Karpas-422 (cell line): Measurements from ENCODE around the gene NBEA. TPM values are rescaled to one million over a fixed set of nuclear protein-coding genes. Genes with fewer than 3 reads are reported as not detected.
"Not testable (repeated sequence)": the region's sequence is repeated elsewhere in the genome, so short reads cannot be mapped to it uniquely, and the experiment has no call there.

Source experiments
- DNase-seq: peaks from one replicate; pipeline ENCODE4 v3.0.0-alpha.2; 2015
- H2AFZ ChIP-seq: fragments of 200-600 bp; sonication (generic); 2 replicates; pipeline ENCODE4 v1.6.1; 2014; ENCODE audit warnings: antibody characterized with exemption, low read length, mixed read lengths
- H3K27ac ChIP-seq: fragments of 200-600 bp; sonication (generic); 2 replicates; pipeline ENCODE4 v1.5.1; 2014; ENCODE audit warnings: mild to moderate bottlenecking, low read length, moderate library complexity
- H3K27me3 ChIP-seq: fragments of 200-600 bp; sonication (generic); 2 replicates; pipeline ENCODE4 v1.6.1; 2014; ENCODE audit warnings: low read length, mixed read lengths
- H3K36me3 ChIP-seq: fragments of 200-600 bp; sonication (generic); 2 replicates; pipeline ENCODE4 v1.6.1; 2014; ENCODE audit warnings: low read length, mixed read lengths; ENCODE audit not compliant: insufficient read depth
- H3K4me1 ChIP-seq: fragments of 200-600 bp; sonication (generic); 2 replicates; pipeline ENCODE4 v1.6.1; 2014; ENCODE audit warnings: mild to moderate bottlenecking, low read length, mixed read lengths
- H3K4me2 ChIP-seq: fragments of 200-600 bp; sonication (generic); 2 replicates; pipeline ENCODE4 v1.6.1; 2014; ENCODE audit warnings: low read length, low read depth, mild to moderate bottlenecking; ENCODE audit not compliant: poor library complexity, severe bottlenecking
- H3K4me3 ChIP-seq: fragments of 200-600 bp; sonication (generic); 2 replicates; pipeline ENCODE4 v1.5.1; 2014; ENCODE audit warnings: mild to moderate bottlenecking, antibody characterized with exemption, low read length, mixed read lengths
- H3K79me2 ChIP-seq: fragments of 200-600 bp; sonication (generic); 2 replicates; pipeline ENCODE4 v1.6.1; 2014; ENCODE audit warnings: mild to moderate bottlenecking, low read length, mixed read lengths
- H3K9ac ChIP-seq: fragments of 200-600 bp; sonication (generic); 2 replicates; pipeline ENCODE4 v1.6.0; 2014; ENCODE audit warnings: low read length
- H3K9me2 ChIP-seq: fragments of 200-600 bp; sonication (generic), shearing (Covaris generic); replicated peaks from 2 replicates; pipeline ENCODE4 v1.6.0; 2014; ENCODE audit warnings: mild to moderate bottlenecking, low read length, moderate library complexity; ENCODE audit not compliant: insufficient read depth
- H3K9me3 ChIP-seq: fragments of 300-700, 200-600 bp; sonication (generic); 2 replicates; pipeline ENCODE4 v1.6.1; 2014; ENCODE audit warnings: low read length, mixed read lengths
- H4K20me1 ChIP-seq: fragments of 200-600 bp; sonication (generic); 2 replicates; pipeline ENCODE4 v1.6.1; 2014; ENCODE audit warnings: mild to moderate bottlenecking, antibody characterized with exemption, low read length, low read depth; ENCODE audit not compliant: insufficient read depth
- total RNA-seq: library from RNA; depleted of rRNA; stranded (reverse); fragments of >200 nt; shearing (Covaris generic); gene quantifications from 2 replicates; pipeline ENCODE4 v1.2.3, GENCODE V29; 2014; ENCODE audit warnings: low replicate concordance

The NBEA gene
- total RNA-seq, 1 experiment from 2014 or later = 4.0 TPM

- H2AFZ ChIP-seq = no peak overlapping the region
- no peak overlapping the region for H3K4me2 ChIP-seq
- H3K36me3 ChIP-seq = no peaks in the 10 kb centered on the region
- H3K79me2 ChIP-seq = no peaks in the 10 kb centered on the region
- no peak for DNase-seq
- no peaks in the 10 kb centered on the region for H4K20me1 ChIP-seq
- H3K27me3 ChIP-seq = no peaks in the 10 kb centered on the region
- no peaks in the 10 kb centered on the region for H3K9me3 ChIP-seq
- H3K9ac ChIP-seq = no peak overlapping the region
- H3K4me3 ChIP-seq = no peak overlapping the region
- no peaks in the 10 kb centered on the region for H3K4me1 ChIP-seq
- no peak overlapping the region for H3K27ac ChIP-seq
- no peaks in the 10 kb centered on the region for H3K9me2 ChIP-seq
These were observed 451.8 kb downstream of the NBEA start for GRCh38 chr13:35393886-35394285.

GRCh38 chr13:35408285-35408684, 466.2 kb downstream of the NBEA start:
- not testable (repeated sequence) for H3K4me3 ChIP-seq, H3K36me3 ChIP-seq, H3K27ac ChIP-seq, DNase-seq, H2AFZ ChIP-seq, H3K4me2 ChIP-seq, H3K79me2 ChIP-seq, H3K27me3 ChIP-seq, H3K4me1 ChIP-seq, H3K9me2 ChIP-seq, H3K9ac ChIP-seq, H4K20me1 ChIP-seq, H3K9me3 ChIP-seq

- no peaks in the 10 kb centered on the region for H3K36me3 ChIP-seq
These were observed 469.1 kb downstream of the NBEA start for GRCh38 chr13:35411059-35411744.

GRCh38 chr13:35448465-35448864, 506.4 kb downstream of the NBEA start:
- Histone ChIP-seq H3K36me3 (no peaks in the 10 kb centered on the region), H3K79me2 (no peaks in the 10 kb centered on the region), H4K20me1 (no peaks in the 10 kb centered on the region), H3K27ac (no peak overlapping the region), H3K9ac (no peak overlapping the region), H3K9me2 (no peaks in the 10 kb centered on the region), H3K4me1 (no peaks in the 10 kb centered on the region), H3K27me3 (no peaks in the 10 kb centered on the region), H2AFZ (no peak overlapping the region), H3K4me3 (no peak overlapping the region), H3K9me3 (no peaks in the 10 kb centered on the region), H3K4me2 (no peak overlapping the region)
- no peak for DNase-seq

More at GRCh38 chr13:35411059-35411744, 469.1 kb downstream of the NBEA start:
- H3K9ac ChIP-seq = no peak overlapping the region
- H3K27me3 ChIP-seq = no peaks in the 10 kb centered on the region
- no peaks in the 10 kb centered on the region for H3K79me2 ChIP-seq
- no peak for DNase-seq
- no peaks in the 10 kb centered on the region for H3K9me2 ChIP-seq
- H2AFZ ChIP-seq = no peak overlapping the region
- H3K27ac ChIP-seq = no peak overlapping the region
- H3K4me2 ChIP-seq = no peak overlapping the region
- no peaks in the 10 kb centered on the region for H4K20me1 ChIP-seq
- H3K4me1 ChIP-seq = no peaks in the 10 kb centered on the region
- no peak overlapping the region for H3K4me3 ChIP-seq
- no peaks in the 10 kb centered on the region; the same call in 1 of the 2 replicates for H3K9me3 ChIP-seq

GRCh38 chr13:35449821-35450220, 507.8 kb downstream of the NBEA start:
- Histone ChIP-seq H3K79me2 (no peaks in the 10 kb centered on the region), H3K4me3 (no peak overlapping the region), H3K9me2 (no peaks in the 10 kb centered on the region), H2AFZ (no peak overlapping the region), H3K4me2 (no peak overlapping the region), H3K9ac (no peak overlapping the region), H3K36me3 (no peaks in the 10 kb centered on the region), H3K9me3 (no peaks in the 10 kb centered on the region), H3K27me3 (no peaks in the 10 kb centered on the region), H3K27ac (no peak overlapping the region), H4K20me1 (no peaks in the 10 kb centered on the region), H3K4me1 (no peaks in the 10 kb centered on the region)
- no peak for DNase-seq

- Histone ChIP-seq H3K27me3 (no peaks in the 10 kb centered on the region), H3K27ac (no peak overlapping the region), H4K20me1 (no peaks in the 10 kb centered on the region), H3K4me1 (peaks cover 12% of the 10 kb centered on the region), H3K79me2 (no peaks in the 10 kb centered on the region), H2AFZ (no peak overlapping the region), H3K36me3 (no peaks in the 10 kb centered on the region), H3K9me3 (no peaks in the 10 kb centered on the region), H3K4me2 (no peak overlapping the region), H3K9ac (no peak overlapping the region), H3K4me3 (no peak overlapping the region), H3K9me2 (no peaks in the 10 kb centered on the region)
- no peak for DNase-seq
These were observed 513.0 kb downstream of the NBEA start for GRCh38 chr13:35455022-35455421.

- H3K79me2 ChIP-seq = no peaks in the 10 kb centered on the region
These were observed 515.2 kb downstream of the NBEA start for GRCh38 chr13:35457258-35457657.

GRCh38 chr13:35460061-35460460, 518.0 kb downstream of the NBEA start:
- H3K27ac ChIP-seq = 0 out of 2 replicates have a peak overlapping the region, but pooled peaks have one; percentile 29

More at GRCh38 chr13:35457258-35457657, 515.2 kb downstream of the NBEA start:
- Histone ChIP-seq H3K4me2 (no peak overlapping the region), H3K36me3 (no peaks in the 10 kb centered on the region), H2AFZ (no peak overlapping the region), H3K9ac (no peak overlapping the region), H4K20me1 (no peaks in the 10 kb centered on the region), H3K9me3 (no peaks in the 10 kb centered on the region), H3K27me3 (no peaks in the 10 kb centered on the region), H3K27ac (no peak overlapping the region), H3K4me1 (peaks cover 19% of the 10 kb centered on the region), H3K4me3 (no peak overlapping the region), H3K9me2 (no peaks in the 10 kb centered on the region)
- no peak for DNase-seq

More at GRCh38 chr13:35460061-35460460, 518.0 kb downstream of the NBEA start:
- Histone ChIP-seq H3K9ac (no peak overlapping the region), H3K9me2 (no peaks in the 10 kb centered on the region), H3K4me2 (peak overlapping the region; percentile 33), H4K20me1 (no peaks in the 10 kb centered on the region), H3K27me3 (no peaks in the 10 kb centered on the region), H3K36me3 (no peaks in the 10 kb centered on the region), H3K79me2 (no peaks in the 10 kb centered on the region), H3K4me1 (peaks cover 19% of the 10 kb centered on the region), H3K4me3 (no peak overlapping the region), H2AFZ (no peak overlapping the region), H3K9me3 (no peaks in the 10 kb centered on the region)
- DNase-seq = no peak
